GM12891 (cell line): Measurements from ENCODE around the gene NFATC2.

ENCODE experiments used
- POLR2A ChIP-seq: IDR thresholded peaks from 2 replicates; pipeline ENCODE4 v1.6.1; 2011; ENCODE audit warnings: low read depth, low read length, control low read depth
- POLR2AphosphoS5 ChIP-seq: IDR thresholded peaks from 2 replicates; pipeline ENCODE4 v1.6.1; 2011; ENCODE audit warnings: low read depth, low read length, control low read depth
- POU2F2 ChIP-seq: IDR thresholded peaks from 2 replicates; pipeline ENCODE4 v1.6.1; 2011; ENCODE audit warnings: low read depth, mild to moderate bottlenecking, control low read depth, low read length, moderate library complexity
- SPI1 ChIP-seq: IDR thresholded peaks from 2 replicates; pipeline ENCODE4 v1.6.1; 2011; ENCODE audit warnings: low read depth, low read length, control low read depth
- TAF1 ChIP-seq: IDR thresholded peaks from 2 replicates; pipeline ENCODE4 v1.6.1; 2011; ENCODE audit warnings: low read depth, low read length, control low read depth

DNA sequence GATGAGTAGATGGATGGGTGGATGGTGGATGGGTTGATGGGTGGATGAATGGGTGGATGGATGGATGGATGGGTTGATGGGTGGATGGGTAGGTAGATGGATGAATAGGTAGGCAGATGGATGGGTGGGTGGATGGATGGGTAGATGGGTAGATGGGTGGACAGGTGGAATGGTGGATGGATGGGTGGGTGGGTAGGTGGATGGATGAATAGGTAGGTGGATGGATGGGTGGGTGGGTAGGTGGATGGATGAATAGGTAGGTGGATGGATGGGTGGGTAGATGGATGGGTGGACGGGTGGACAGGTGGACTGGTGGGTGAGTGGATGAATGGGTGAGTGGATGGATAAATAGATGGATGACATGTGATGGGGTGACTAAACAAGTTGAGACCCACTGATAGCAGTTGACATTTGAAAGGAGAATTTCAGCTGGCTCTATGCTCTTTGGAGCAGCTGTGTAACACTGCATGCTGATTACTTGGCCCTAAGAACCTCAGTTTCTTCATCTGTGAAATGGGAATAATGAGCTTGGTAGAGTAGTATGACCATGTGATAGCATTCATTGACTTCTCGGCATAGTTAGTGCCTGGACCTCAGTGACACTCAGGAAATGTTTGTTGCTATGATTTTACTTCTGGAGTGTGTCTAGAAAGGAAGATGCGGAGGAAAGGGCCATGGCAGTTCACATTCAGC is 184.3 kb downstream of the NFATC2 start:
- TF ChIP-seq POLR2A (no peak), POU2F2 (no peak), POLR2AphosphoS5 (no peak), SPI1 (no peak), TAF1 (no peak)
